Measurements from ENCODE around the gene OTOP1. TPM values are rescaled to one million over a fixed set of nuclear protein-coding genes. Genes with fewer than 3 reads are reported as not detected.
"Not testable (repeated sequence)": the region's sequence is repeated elsewhere in the genome, so short reads cannot be mapped to it uniquely, and the experiment has no call there.

OTOP1 gene, protein sequence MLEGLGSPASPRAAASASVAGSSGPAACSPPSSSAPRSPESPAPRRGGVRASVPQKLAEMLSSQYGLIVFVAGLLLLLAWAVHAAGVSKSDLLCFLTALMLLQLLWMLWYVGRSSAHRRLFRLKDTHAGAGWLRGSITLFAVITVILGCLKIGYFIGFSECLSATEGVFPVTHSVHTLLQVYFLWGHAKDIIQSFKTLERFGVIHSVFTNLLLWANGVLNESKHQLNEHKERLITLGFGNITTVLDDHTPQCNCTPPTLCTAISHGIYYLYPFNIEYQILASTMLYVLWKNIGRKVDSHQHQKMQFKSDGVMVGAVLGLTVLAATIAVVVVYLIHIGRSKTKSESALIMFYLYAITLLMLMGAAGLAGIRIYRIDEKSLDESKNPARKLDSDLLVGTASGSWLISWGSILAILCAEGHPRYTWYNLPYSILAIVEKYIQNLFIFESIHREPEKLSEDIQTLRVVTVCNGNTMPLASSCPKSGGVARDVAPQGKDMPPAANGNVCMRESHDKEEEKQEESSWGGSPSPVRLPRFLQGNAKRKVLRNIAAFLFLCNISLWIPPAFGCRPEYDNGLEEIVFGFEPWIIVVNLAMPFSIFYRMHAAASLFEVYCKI
- total RNA-seq = not detected in 2 replicates

DNA sequence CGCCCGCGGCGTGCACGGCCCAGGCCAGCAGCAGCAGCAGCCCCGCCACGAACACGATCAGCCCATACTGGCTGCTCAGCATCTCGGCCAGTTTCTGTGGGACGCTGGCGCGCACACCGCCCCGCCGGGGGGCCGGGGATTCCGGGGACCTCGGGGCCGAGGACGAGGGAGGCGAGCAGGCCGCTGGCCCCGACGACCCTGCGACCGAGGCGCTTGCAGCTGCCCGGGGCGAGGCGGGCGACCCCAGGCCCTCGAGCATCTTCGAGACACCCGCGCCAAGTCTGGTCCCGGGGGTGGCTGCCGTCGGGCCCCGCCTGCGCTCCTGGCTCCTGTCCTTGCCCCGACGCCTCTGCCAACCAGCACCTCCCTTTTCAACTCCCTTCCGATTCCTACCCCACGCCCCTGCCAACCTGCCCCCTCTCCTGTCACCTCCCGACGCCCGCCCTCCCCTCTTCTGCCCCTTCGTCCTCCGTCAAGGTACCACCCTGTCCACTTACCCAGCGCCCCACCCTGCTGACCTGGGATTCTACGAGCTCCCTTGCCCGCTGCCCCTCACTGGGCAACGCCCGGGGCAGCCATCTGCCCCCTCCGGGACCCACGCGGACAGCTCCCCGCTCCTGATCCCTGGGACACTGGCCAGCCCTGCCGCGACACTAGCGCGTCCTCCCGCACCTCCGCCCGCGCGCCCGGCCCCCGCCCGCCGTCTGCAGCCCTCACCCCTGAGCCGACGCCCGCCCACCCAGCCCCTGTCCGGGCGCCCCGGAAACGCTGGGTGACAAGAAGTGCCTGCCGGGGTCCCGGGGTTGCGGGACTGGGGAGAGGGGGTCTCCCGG lies at the start of gene OTOP1:
Gene OTOP1, minus strand, starts transcription at position 324 of the 833 bp plus-strand sequence. Its CDS starts 65 bp downstream, at position 259.
- intact Hi-C loops (cut with micrococcal nuclease) = no loop called here

DNA sequence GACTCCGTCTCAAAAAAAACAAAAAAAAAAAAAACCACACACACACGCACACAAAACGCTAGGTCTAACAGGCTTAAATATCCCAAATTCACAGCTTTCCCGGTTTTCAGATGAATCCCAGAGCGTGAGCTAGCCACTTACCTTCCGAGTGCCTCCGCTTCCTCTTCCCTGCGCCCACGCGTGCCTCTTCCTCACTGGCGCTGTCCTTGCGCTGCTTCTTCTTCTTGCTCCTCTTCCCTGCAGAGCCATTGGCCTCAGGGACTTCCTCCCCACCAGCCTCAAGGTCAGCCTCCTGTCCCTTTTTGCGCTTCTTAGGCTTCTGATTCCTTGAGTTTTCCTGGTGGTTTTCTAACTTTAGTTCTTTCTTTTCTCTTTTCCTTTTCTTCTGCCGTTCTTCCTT lies 47.5 kb upstream of the OTOP1 start:
- intact Hi-C loops (cut with micrococcal nuclease) = no loop called here

DNA sequence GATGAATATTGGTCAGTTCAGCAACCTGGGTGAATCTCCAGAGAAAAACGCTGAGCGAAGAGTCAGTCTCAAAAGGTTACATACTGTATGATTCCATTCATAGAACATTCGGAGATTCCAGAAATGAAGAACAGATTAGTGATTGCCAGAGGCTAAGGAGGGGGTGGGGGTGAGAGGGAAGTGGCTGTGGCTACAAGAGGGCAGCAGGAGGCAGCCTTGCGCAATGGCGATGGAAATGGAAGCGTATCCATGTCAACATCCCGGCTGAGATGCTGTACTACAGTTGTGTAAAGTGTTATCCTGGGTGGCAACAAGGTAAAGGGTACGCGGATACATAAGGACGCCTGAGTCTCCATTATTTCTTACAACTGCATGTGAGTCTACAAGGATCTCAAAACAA lies 45.2 kb upstream of the OTOP1 start:
- intact Hi-C loops (cut with micrococcal nuclease) = no loop called here

DNA sequence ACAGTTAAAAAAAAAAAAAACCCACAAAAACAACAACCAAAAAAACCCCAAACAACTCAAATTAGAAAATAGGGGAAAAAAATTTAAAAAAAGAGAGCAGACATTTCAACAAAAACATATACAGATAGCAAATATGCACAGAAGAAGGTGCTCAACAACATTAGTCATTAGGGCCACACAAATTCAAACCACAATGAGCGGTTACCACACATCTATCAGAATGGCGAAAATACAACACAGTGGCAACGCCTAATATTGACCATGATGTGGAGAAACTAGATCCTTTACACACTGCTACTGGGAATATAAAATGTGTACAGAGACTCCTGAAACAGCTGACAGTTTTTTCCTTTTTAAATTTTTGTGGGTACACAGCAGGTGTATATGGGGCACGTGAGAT lies 43.8 kb upstream of the OTOP1 start:
- intact Hi-C loops (cut with micrococcal nuclease) = no loop called here

DNA sequence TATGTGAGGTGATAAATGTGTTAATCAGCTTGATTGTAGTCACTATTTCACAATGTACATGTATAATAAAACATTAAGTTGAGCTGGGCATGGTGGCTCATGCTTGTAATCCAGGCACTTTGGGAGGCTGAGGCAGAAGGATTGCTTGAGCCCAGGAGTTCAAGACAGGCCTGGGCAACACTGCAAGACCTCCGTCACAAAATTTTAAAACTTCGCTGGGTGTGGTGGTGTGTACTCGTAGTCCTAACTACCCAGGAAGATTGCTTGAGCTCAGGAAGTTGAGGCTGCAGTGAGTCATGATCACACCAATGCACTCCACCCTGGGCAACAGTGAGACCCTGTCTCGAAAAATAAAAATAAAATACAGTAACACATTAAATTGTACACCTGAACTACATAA lies 43.1 kb upstream of the OTOP1 start:
- intact Hi-C loops (cut with micrococcal nuclease) = no loop called here

DNA sequence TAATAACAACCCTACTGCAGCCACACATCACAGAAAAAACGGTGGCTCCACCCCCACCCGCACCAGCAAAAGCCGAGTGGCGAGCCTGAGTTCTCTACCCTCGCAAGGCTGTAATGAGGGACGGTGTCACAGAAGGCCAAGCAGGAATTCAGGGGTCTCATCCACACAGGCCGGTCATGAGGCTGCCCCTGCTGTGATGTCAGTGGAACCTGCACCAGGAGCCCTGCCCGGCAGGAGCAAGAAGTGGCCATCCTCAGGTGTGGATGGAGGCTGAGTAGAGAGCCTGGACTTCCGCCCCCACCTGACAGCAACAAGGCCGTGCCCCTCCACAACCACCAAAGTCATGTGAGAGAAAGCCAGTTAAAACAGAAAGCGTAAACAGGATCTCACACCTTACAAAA lies 42.6 kb upstream of the OTOP1 start:
- intact Hi-C loops (cut with micrococcal nuclease) = no loop called here

GRCh38 chr4:4268776-4269175 lies 42.0 kb upstream of the OTOP1 start:
- intact Hi-C loops (cut with micrococcal nuclease) = no loop called here

DNA sequence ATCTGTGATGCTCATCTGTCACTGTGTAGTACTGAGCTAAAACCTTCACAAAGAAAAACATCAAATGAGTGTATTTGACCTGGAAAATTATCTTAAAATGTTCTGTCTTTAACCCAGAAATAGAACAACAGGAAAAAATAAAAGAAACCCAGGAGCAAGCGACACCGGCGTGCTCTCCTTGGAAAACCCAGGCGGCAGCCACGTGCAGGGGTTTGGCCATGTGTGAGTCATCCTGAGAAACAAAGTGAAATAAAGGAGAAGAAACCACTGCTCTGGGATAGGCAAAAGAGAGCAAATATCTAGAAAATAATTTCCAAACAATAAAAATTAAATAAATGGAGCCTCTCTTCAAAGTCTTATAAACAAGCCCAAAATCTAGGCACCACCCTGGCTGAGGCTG lies 41.3 kb upstream of the OTOP1 start:
- intact Hi-C loops (cut with micrococcal nuclease) = no loop called here

- intact Hi-C loops (cut with micrococcal nuclease) = loop anchor here (1.0 kb wide), 2 partner anchors 75 to 170 kb away; no protein-coding TSS in a partner anchor
These were observed 33.5 kb upstream of the OTOP1 start for GRCh38 chr4:4260185-4260751.

DNA sequence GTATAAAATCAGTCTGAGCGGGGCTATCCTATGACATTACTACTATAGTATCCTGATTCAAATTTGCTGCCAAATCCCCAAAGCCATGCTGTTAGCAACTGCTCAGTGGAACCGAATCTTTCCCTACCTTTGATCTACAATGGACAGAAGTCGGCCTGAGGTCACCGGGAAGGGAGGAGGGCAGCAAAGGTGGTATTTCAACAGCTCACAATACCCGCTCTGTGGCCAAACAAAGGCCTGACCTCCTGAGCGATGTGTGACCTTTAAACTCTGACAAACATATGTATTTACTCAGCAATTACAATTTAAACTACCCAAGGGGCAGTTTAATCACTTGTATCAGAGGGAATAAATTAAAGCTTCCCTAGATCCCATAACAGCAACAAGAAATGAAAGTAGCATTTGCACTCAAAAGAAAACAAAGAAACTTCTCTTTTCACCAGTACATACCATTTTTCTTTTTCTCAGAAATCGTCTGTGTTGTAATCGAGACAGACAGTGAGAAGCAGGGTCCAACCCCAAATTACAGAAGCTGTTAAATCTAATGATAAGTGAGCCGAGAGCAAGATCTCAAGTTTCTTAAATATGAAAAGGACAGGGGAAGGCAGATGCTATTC lies 32.9 kb upstream of the OTOP1 start:
- intact Hi-C loops (cut with micrococcal nuclease) = loop anchor here (1.0 kb wide), 2 partner anchors 76 to 171 kb away; no protein-coding TSS in a partner anchor

DNA sequence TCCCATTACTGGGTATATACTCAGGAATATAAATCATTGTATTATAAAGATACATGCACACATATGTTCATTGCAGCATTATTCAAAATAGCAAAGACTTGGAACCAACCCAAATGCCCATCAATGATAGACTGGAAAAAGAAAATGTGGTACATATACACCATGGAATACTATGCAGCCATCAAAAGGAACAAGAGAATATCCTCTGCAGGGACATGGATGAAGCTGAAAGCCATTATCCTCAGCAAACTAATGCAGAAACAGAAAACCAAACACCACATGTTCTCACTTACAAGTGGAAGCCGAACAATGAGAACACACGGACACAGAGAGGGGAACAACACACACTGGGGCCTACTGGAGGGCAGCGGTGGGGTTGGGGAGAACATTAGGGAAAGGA lies 31.0 kb upstream of the OTOP1 start:
- intact Hi-C loops (cut with micrococcal nuclease) = not testable (repeated sequence)

GRCh38 chr4:4256799-4257198 lies 30.1 kb upstream of the OTOP1 start:
- intact Hi-C loops (cut with micrococcal nuclease) = no loop called here

DNA sequence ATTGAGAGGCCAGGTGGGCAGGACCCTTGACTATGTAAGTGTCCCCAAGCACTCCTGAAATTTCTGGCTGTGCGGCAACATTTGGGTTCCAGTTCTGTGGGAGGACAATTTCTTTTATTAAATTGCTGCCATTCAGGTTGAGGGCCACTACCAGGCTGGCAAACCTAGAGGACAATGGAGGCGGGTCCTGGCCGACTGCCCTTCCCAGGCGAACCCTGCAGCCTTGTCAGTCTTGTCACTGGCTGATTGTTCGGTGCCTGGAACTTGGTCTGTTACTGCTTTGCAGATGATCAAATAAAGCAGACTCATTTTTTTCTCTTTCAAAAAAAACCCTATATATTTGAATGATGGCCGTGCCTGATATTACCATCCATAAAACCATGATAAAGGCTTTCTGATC lies 27.9 kb upstream of the OTOP1 start:
- intact Hi-C loops (cut with micrococcal nuclease) = no loop called here

DNA sequence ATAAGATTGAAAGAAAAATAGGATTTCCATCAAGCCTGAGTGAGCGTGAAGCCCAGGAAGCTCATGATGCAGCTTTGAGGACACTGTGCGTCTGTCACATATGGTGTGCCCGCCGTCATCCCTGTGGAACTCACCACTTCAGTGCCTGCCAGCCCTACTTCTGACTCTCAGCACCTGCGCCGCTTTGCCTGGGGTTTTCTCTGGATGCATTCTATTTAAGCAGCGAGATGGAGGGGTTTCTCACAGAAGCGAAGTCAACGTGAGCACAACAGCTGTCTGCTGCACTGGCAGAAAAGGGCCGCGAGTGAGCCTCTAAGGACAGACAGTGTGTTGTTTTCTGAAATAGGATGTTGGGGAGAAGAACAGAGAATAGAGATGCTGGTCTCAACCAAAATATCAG lies 27.5 kb upstream of the OTOP1 start:
- intact Hi-C loops (cut with micrococcal nuclease) = no loop called here

DNA sequence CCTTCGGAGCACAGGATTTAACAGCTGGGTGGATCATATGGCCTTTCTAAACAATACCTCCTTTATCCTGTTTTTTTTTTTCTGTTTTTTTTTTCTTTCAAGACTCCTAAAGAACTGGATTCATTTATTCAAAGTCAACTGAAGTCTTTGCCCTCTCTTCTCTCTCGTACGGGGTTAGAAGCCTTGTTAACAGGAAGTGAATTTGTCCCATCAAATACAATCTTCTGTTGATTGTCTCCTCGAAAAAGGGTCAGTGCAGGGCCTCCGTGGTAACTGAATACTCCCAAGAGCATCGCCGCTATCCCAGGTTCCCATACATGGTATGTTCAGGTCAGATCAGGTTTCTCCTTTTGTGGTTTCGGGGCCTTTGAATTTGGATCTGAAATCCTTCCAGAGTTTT lies 23.1 kb upstream of the OTOP1 start:
- intact Hi-C loops (cut with micrococcal nuclease) = no loop called here

- intact Hi-C loops (cut with micrococcal nuclease) = not testable (repeated sequence)
These were observed 22.6 kb upstream of the OTOP1 start for GRCh38 chr4:4249342-4249741.

DNA sequence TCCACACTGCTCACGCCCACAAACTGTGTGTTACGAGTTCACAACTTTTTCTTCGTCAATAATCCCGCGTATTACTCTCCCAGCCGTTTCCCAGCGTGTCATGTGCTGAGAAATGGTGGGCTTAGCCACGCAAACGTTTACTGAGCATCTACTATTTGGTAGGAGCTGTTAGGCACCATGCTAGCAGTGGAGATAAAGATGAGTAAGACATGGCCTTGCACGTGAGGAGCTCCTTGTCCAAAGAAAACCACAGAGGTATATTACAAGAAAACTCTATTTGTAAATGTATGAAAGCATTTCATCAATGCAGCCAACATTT lies 22.1 kb upstream of the OTOP1 start:
- intact Hi-C loops (cut with micrococcal nuclease) = loop anchor here (1.0 kb wide), 3 partner anchors 41 to 294 kb away; partner anchors contain the start of genes LYAR and ZBTB49

DNA sequence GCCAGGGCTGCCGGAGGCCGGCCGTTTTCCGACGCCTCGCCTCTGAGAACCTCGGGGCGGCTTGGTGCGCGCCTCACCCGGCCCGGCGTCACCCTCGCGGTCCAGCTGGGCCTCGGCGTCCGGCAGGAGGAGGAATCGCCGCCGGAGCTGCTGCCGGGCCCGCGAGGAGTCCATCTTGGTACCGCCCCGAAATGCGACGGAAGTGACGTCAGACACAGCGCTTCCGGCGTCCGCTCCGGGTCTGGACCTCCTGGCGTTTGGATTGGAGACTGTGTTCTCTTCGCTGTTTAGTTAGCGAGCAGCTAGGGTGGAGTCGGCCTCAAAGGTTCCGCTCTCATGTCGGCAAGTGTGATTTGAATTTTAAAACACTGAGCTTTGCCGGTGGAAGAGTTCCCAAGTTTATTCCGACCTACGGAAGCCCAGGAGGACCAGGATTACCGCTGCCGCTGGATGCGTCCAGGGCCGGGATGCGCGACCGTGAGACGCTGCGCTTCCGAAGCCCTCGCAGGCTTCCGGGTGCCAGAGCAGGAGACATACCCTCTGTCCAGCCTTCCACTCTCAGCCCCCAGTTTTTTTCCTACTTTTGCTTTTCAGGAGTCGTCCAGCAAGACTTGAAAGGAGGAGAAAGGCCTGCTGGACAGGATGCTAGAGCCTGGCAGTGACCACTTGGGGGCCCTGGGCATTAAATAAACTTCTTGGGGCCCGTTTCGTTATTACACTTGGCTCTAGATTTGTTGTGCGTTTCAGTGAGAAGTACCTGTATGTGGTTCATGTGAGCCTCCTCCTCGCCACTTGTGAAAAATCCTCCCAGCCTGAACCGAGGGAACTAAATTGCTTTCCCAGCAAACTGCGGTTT lies 21.5 kb upstream of the OTOP1 start, which contains the start of gene TMEM128:
Gene TMEM128, minus strand, starts transcription at position 195 of the 856 bp plus-strand sequence. Its CDS starts 21 bp downstream, at position 174.
- intact Hi-C loops (cut with micrococcal nuclease) = loop anchor here (1.0 kb wide), 3 partner anchors 42 to 293 kb away; partner anchors contain the start of genes LYAR and ZBTB49

DNA sequence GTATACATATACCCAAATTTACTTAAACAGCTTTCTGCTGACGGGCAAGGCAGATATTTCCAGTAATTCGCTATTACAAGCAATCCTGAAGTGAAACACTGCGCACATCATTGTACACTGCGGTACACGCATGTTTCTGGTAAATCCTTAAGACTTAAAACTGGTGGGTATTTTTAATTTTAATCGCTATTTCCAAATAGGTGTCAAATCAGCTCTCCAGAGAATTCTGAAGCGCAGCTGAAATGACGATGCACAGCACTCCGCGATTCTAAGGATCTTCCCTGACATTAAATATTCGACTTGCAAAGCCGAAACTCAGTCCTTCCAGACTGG lies 20.9 kb upstream of the OTOP1 start:
- intact Hi-C loops (cut with micrococcal nuclease) = loop anchor here (1.0 kb wide), 3 partner anchors 43 to 294 kb away; partner anchors contain the start of genes LYAR and ZBTB49

GRCh38 chr4:4245172-4245571 lies 18.4 kb upstream of the OTOP1 start:
- intact Hi-C loops (cut with micrococcal nuclease) = no loop called here

All from T-helper 2 cell treated with Interferon-gamma antibody and Interleukin-4, amounts not matched to agents 100 ng/mL and 5 ng/mL, for 36 hours (primary cell).